ENCODE results near the gene KDELR3. TPM values are rescaled to one million over a fixed set of nuclear protein-coding genes. Genes with fewer than 3 reads are reported as not detected.

KDELR3 gene
- polyA plus RNA-seq, 3 donors = not detected

DNA sequence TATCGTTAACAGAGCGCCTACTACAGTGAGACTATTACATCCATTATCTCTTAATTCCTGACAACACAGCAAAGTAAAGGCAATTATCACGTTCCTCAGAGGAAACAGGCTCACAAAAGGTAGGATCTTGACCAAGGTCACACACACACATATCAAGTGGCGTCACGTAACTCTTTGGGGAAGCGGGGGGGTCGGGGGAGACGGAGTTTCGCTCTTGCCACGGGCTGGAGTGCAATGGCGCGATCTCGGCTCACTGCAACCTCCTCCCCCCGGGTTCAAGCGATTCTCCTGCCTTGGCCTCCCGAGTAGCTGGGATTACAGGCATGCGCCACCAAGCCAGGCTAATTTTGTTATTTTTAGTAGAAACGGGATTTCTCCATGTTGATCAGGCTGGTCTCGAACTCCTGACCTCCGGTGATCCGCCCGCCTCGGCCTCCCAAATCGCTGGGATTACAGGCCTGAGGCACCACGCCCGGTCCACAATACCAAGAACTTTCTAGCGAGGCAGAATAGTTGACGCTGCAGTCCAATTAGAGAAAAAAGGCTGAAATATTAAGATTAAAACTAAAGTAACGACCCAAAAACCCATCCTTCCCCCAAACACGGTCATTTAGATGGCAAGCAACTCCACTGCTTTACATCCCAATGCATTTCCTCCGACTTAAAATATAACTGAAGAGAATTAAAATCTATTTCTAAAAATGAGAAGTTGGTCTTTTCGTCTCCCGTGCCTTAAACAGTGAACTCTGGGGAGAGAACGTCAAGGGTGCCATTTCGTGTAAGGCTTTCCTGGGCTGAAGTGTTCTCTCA is 37.0 kb downstream of the KDELR3 start:
- H3K4me2 ChIP-seq (replicated peaks; ENCODE audit: extremely low read depth, low read length, poor library complexity, severe bottlenecking) = peak overlapping the region; percentile 82
- Mint-ChIP-seq H3K9me3 (peaks cover 0 to 3% (median 0%) of the 10 kb centered on the region in 7 donors), H3K4me1 (peaks cover 31% of the 10 kb centered on the region), H3K27ac (peak overlapping the region; percentile 95 to 99 (median 98)), H3K27me3 (ENCODE audit: low read depth in 3 of 3) (peaks cover 1 to 4% (median 3%) of the 10 kb centered on the region in 3 donors), H3K36me3 (peaks cover 32 to 46% of the 10 kb centered on the region in 2 donors), H3K4me3 (peak overlapping the region; percentile 92 to 95)
- peaks cover 43% of the 10 kb centered on the region for H4K20me1 ChIP-seq (ENCODE audit: insufficient read depth, low read length)
- TF ChIP-seq, protein P1, sequence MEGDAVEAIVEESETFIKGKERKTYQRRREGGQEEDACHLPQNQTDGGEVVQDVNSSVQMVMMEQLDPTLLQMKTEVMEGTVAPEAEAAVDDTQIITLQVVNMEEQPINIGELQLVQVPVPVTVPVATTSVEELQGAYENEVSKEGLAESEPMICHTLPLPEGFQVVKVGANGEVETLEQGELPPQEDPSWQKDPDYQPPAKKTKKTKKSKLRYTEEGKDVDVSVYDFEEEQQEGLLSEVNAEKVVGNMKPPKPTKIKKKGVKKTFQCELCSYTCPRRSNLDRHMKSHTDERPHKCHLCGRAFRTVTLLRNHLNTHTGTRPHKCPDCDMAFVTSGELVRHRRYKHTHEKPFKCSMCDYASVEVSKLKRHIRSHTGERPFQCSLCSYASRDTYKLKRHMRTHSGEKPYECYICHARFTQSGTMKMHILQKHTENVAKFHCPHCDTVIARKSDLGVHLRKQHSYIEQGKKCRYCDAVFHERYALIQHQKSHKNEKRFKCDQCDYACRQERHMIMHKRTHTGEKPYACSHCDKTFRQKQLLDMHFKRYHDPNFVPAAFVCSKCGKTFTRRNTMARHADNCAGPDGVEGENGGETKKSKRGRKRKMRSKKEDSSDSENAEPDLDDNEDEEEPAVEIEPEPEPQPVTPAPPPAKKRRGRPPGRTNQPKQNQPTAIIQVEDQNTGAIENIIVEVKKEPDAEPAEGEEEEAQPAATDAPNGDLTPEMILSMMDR (IDR thresholded peaks at IDR 0.05) = no peak
- peaks cover 61% of the 10 kb centered on the region for H3K79me2 ChIP-seq (ENCODE audit: insufficient read depth, low read length)
- peak overlapping the region; percentile 67 for H2AFZ ChIP-seq (ENCODE audit: insufficient read depth, low read depth, low read length, poor library complexity, severe bottlenecking)
- H3K4me3 ChIP-seq (replicated peaks in 1 of 3; ENCODE audit: low read depth in 2 of 3, low read length in 3 of 3) = peak overlapping the region; percentile 84 to 95 (median 94)
- peak overlapping the region; percentile 100 for H3K9ac ChIP-seq (ENCODE audit: insufficient read depth, low read length, poor library complexity, severe bottlenecking)
- peaks cover 22 to 38% of the 10 kb centered on the region in 2 donors for H3K36me3 ChIP-seq (replicated peaks in 1 of 2; ENCODE audit: control insufficient read depth in 1 of 2, insufficient read depth in 2 of 2, low read length in 2 of 2)
- H3K27me3 ChIP-seq (ENCODE audit: control insufficient read depth in 2 of 2, insufficient read depth in 2 of 2, low read length in 2 of 2) = no peaks in the 10 kb centered on the region
- intact Hi-C loops (cut with micrococcal nuclease) = loop anchor here in 1 of 2 donors (5.0 kb wide), 1 partner anchor 42 kb away; no protein-coding TSS in a partner anchor
- 1% methylated on average over 11 of the region's 35 CpGs for WGBS (ENCODE audit: insufficient coverage)
- H3K27ac ChIP-seq (ENCODE audit: low read depth in 1 of 2, low read length in 2 of 2) = peak overlapping the region; percentile 98 to 99
- peaks cover 25 to 37% of the 10 kb centered on the region in 2 donors for H3K4me1 ChIP-seq (ENCODE audit: control insufficient read depth in 1 of 2, insufficient read depth in 2 of 2, low read length in 2 of 2)
- peak; percentile 58 to 78 (median 72) for DNase-seq
- no peaks in the 10 kb centered on the region for H3K9me3 ChIP-seq (replicated peaks in 1 of 2; ENCODE audit: control insufficient read depth in 1 of 2, insufficient read depth in 1 of 2, low read length in 2 of 2)

DNA sequence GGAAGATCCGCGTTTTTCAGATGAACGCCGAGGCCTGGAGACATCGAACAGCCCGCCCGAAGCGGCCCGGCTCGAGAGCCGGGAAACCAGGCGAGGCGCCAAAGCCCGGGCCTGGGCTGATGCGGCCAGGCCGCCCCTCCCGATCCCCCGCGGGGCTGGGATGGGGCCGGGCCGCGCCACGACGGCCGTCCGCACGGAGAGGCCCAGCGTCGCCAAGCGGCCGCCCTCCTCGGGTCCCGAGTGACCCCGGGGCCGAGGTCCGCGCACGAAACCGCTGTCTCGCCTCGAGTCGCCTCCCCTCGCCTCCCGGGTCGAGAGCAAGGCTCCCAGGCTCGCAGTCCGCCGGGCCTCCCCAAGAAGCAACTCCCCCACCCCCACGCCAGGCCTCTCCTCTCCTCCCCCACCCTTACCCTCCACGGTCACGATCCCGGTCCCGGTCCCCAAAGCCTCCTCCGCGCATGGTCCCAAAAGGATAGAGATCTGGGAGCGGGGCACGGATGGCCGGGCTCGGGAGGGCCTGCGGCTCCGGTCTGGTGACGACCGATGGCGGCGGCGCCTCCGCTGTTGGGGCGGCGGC is 37.7 kb downstream of the KDELR3 start:
- H3K9me3 ChIP-seq (replicated peaks in 1 of 2; ENCODE audit: control insufficient read depth in 1 of 2, insufficient read depth in 1 of 2, low read length in 2 of 2) = no peaks in the 10 kb centered on the region
- peak overlapping the region; percentile 98 to 99 for H3K27ac ChIP-seq (ENCODE audit: low read depth in 1 of 2, low read length in 2 of 2)
- H3K4me1 Mint-ChIP-seq = peaks cover 36% of the 10 kb centered on the region
- peaks cover 27 to 39% of the 10 kb centered on the region in 2 donors for H3K36me3 Mint-ChIP-seq
- H3K27ac Mint-ChIP-seq = peak overlapping the region; percentile 99 to 100 (median 100)
- intact Hi-C loops (cut with micrococcal nuclease) = loop anchor here in 1 of 2 donors (5.0 kb wide), 1 partner anchor 42 kb away; no protein-coding TSS in a partner anchor
- TF ChIP-seq, protein P1 (IDR thresholded peaks at IDR 0.05) = no peak
- peak overlapping the region; percentile 84 to 95 (median 94) for H3K4me3 ChIP-seq (replicated peaks in 1 of 3; ENCODE audit: low read depth in 2 of 3, low read length in 3 of 3)
- H3K4me2 ChIP-seq (replicated peaks; ENCODE audit: extremely low read depth, low read length, poor library complexity, severe bottlenecking) = peak overlapping the region; percentile 82
- peaks cover 18 to 31% of the 10 kb centered on the region in 2 donors for H3K36me3 ChIP-seq (replicated peaks in 1 of 2; ENCODE audit: control insufficient read depth in 1 of 2, insufficient read depth in 2 of 2, low read length in 2 of 2)
- H3K4me1 ChIP-seq (ENCODE audit: control insufficient read depth in 1 of 2, insufficient read depth in 2 of 2, low read length in 2 of 2) = peaks cover 28 to 43% of the 10 kb centered on the region in 2 donors
- H3K79me2 ChIP-seq (ENCODE audit: insufficient read depth, low read length) = peaks cover 56% of the 10 kb centered on the region
- under 1% methylated on average over 69 of the region's 69 CpGs for WGBS (ENCODE audit: insufficient coverage)
- peaks cover 0 to 3% (median 0%) of the 10 kb centered on the region in 7 donors for H3K9me3 Mint-ChIP-seq
- H3K27me3 ChIP-seq (ENCODE audit: control insufficient read depth in 2 of 2, insufficient read depth in 2 of 2, low read length in 2 of 2) = peaks cover 0 to 5% of the 10 kb centered on the region in 2 donors
- H3K4me3 Mint-ChIP-seq = peak overlapping the region; percentile 93 to 98
- peaks cover 4 to 6% (median 4%) of the 10 kb centered on the region in 3 donors for H3K27me3 Mint-ChIP-seq (ENCODE audit: low read depth in 3 of 3)
- peak overlapping the region; percentile 100 for H3K9ac ChIP-seq (ENCODE audit: insufficient read depth, low read length, poor library complexity, severe bottlenecking)
- peak; percentile 34 to 58 (median 51) for DNase-seq
- peaks cover 36% of the 10 kb centered on the region for H4K20me1 ChIP-seq (ENCODE audit: insufficient read depth, low read length)
- H2AFZ ChIP-seq (ENCODE audit: insufficient read depth, low read depth, low read length, poor library complexity, severe bottlenecking) = peak overlapping the region; percentile 67
